Osteocyte (in vitro differentiated cells): Measurements from ENCODE around the gene NUDT2. TPM values are rescaled to one million over a fixed set of nuclear protein-coding genes. Genes with fewer than 3 reads are reported as not detected.
"Not testable (repeated sequence)": the region's sequence is repeated elsewhere in the genome, so short reads cannot be mapped to it uniquely, and the experiment has no call there.

Experiments used
- DNase-seq: peaks from one replicate; pipeline ENCODE4 v3.0.0; 2021; ENCODE audit warnings: mixed read lengths; ENCODE audit not compliant: unreplicated experiment; ENCODE audit errors: extremely low spot score
- H3K27ac Mint-ChIP-seq: one replicate; pipeline ENCODE4 v1.8.0; 2021; ENCODE audit warnings: mild to moderate bottlenecking, mixed read lengths; ENCODE audit not compliant: unreplicated experiment
- H3K27me3 Mint-ChIP-seq: one replicate; pipeline ENCODE4 v1.8.0; 2021; ENCODE audit warnings: mixed read lengths; ENCODE audit not compliant: unreplicated experiment
- H3K36me3 Mint-ChIP-seq: one replicate; pipeline ENCODE4 v1.8.0; 2021; ENCODE audit warnings: mixed read lengths; ENCODE audit not compliant: unreplicated experiment
- H3K4me1 Mint-ChIP-seq: one replicate; pipeline ENCODE4 v1.8.0; 2021; ENCODE audit warnings: mixed read lengths; ENCODE audit not compliant: unreplicated experiment
- H3K4me3 Mint-ChIP-seq: one replicate; pipeline ENCODE4 v1.8.0; 2021; ENCODE audit warnings: mild to moderate bottlenecking, moderate library complexity, mixed read lengths; ENCODE audit not compliant: unreplicated experiment
- H3K9me3 Mint-ChIP-seq: one replicate; pipeline ENCODE4 v1.8.0; 2021; ENCODE audit warnings: mixed read lengths; ENCODE audit not compliant: unreplicated experiment
- CTCF ChIP-seq: fragments of 200-600 bp; sonication (generic); IDR thresholded peaks from 2 replicates; pipeline ENCODE4 v1.5.0; 2021; ENCODE audit warnings: antibody characterized with exemption, mild to moderate bottlenecking, moderate library complexity
- total RNA-seq: library from RNA; stranded (reverse); gene quantifications from 2 replicates; pipeline ENCODE4 v1.2.1, GENCODE V29; 2021

NUDT2 gene
- total RNA-seq, 1 donor from 2014 or later = 24.1 TPM

DNA sequence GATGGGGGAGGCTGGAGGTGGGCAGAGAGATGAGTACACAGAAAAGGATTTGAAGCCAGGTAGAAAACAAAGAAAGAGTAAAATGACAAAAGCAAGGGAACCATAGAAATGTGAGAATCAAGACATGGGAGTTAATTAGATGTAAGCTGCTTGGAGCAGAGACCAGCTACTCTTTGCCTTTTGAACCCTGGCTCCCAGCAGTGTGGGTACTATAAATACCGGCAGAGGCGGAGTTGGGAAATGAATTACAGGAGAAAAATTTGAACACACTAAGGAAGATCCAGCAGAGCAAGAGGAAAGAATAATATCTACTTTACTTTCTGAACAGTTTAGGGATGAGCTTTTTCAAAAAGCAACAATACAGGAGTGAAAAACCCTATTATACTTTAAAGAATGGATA lies 36.8 kb upstream of the NUDT2 start:
- Mint-ChIP-seq H3K36me3 (no peaks in the 10 kb centered on the region), H3K27me3 (no peaks in the 10 kb centered on the region), H3K27ac (no peak overlapping the region), H3K4me1 (no peaks in the 10 kb centered on the region), H3K9me3 (no peaks in the 10 kb centered on the region), H3K4me3 (no peak overlapping the region)
- no peak for TF ChIP-seq CTCF
- DNase-seq = no peak

GRCh38 chr9:34301064-34301463 lies 28.3 kb upstream of the NUDT2 start:
- H3K4me3 Mint-ChIP-seq, H3K36me3 Mint-ChIP-seq, H3K27me3 Mint-ChIP-seq, H3K4me1 Mint-ChIP-seq, DNase-seq, H3K9me3 Mint-ChIP-seq, H3K27ac Mint-ChIP-seq: not testable (repeated sequence)

GRCh38 chr9:34308316-34308715 lies 21.1 kb upstream of the NUDT2 start:
- H3K4me3 Mint-ChIP-seq, H3K4me1 Mint-ChIP-seq, H3K27me3 Mint-ChIP-seq, H3K27ac Mint-ChIP-seq, DNase-seq, H3K36me3 Mint-ChIP-seq, H3K9me3 Mint-ChIP-seq: not testable (repeated sequence)

GRCh38 chr9:34310215-34310614 lies 19.2 kb upstream of the NUDT2 start:
- Mint-ChIP-seq H3K4me1 (peaks cover 8% of the 10 kb centered on the region), H3K27me3 (no peaks in the 10 kb centered on the region), H3K36me3 (no peaks in the 10 kb centered on the region), H3K4me3 (no peak overlapping the region), H3K27ac (no peak overlapping the region), H3K9me3 (no peaks in the 10 kb centered on the region)
- no peak for DNase-seq
- TF ChIP-seq CTCF = no peak

DNA sequence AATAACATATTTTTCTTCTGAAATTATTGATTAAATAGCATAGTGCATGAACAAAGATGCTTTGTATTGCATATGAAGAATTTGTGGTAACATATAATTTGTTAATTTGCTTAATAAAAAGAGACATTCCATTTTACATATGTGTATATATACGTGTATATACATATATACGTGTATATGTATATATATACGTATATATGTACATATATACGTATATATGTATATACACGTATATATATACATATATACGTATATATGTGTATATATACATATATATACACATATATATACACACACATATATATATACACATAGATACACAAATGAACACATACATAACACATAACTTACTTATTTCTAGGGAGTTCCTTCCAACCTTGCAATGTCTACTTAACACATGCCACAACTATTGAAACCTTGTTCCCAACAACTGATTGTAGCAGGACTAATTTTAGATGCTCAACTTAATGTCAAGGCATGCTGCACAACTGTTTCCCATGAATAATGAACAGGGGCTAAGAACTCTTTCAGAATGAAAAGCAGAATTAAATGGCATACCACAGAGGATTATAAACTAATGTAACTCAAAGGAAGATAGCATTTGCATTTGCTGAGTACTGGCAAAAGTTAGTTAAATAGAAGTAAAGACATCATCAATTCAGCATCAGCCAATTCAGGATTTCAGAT lies 17.7 kb upstream of the NUDT2 start:
- H3K9me3 Mint-ChIP-seq = no peaks in the 10 kb centered on the region
- TF ChIP-seq CTCF = no peak
- H3K4me1 Mint-ChIP-seq = peaks cover 8% of the 10 kb centered on the region
- H3K27me3 Mint-ChIP-seq = no peaks in the 10 kb centered on the region
- no peak overlapping the region for H3K4me3 Mint-ChIP-seq
- H3K36me3 Mint-ChIP-seq = no peaks in the 10 kb centered on the region
- no peak for DNase-seq
- H3K27ac Mint-ChIP-seq = no peak overlapping the region

GRCh38 chr9:34317436-34317835 lies 11.9 kb upstream of the NUDT2 start:
- DNase-seq = no peak
- Mint-ChIP-seq H3K4me3 (no peak overlapping the region), H3K27me3 (no peaks in the 10 kb centered on the region), H3K9me3 (no peaks in the 10 kb centered on the region), H3K27ac (no peak overlapping the region), H3K4me1 (no peaks in the 10 kb centered on the region), H3K36me3 (no peaks in the 10 kb centered on the region)
- TF ChIP-seq CTCF = no peak
